ENCODE results near the gene TENM4. TPM values are rescaled to one million over a fixed set of nuclear protein-coding genes. Genes with fewer than 3 reads are reported as not detected.

The TENM4 gene
- total and polyA plus RNA-seq, 4 donors = 0.02 to 0.33 (median 0.14) TPM

GRCh38 chr11:78957476-78958245, 483.2 kb downstream of the TENM4 start:
- WGBS = 73% methylated on average over 5 of the region's 5 CpGs
- Histone ChIP-seq H3K36me3 (ENCODE audit: control insufficient read depth in 4 of 4, insufficient read depth in 3 of 4, low read depth in 1 of 4, low read length in 3 of 4) (no peaks in the 10 kb centered on the region), H3K4me1 (ENCODE audit: control insufficient read depth in 4 of 4, insufficient read depth in 4 of 4, low read length in 3 of 4) (no peaks in the 10 kb centered on the region), H3K27me3 (ENCODE audit: control insufficient read depth in 4 of 4, insufficient read depth in 4 of 4, low read length in 3 of 4) (no peaks in the 10 kb centered on the region), H3K4me3 (ENCODE audit: low read depth in 1 of 3, low read length in 3 of 3) (no peak overlapping the region), H3K27ac (ENCODE audit: low read depth in 1 of 2, low read length in 2 of 2) (no peak overlapping the region), H3K9ac (ENCODE audit: low read depth in 1 of 2, low read length in 2 of 2) (no peak overlapping the region), H3K9me3 (ENCODE audit: control insufficient read depth in 4 of 4, low read length in 3 of 4) (no peaks in the 10 kb centered on the region)
- TF ChIP-seq HNF4G (IDR thresholded peaks at IDR 0.05) (no peak), YY1 (IDR thresholded peaks at IDR 0.05) (no peak)
- no peak for DNase-seq (ENCODE audit: low spot score)

- no peaks in the 10 kb centered on the region for H3K9me3 ChIP-seq (ENCODE audit: control insufficient read depth in 4 of 4, low read length in 3 of 4)
- H3K27me3 ChIP-seq (ENCODE audit: control insufficient read depth in 4 of 4, insufficient read depth in 4 of 4, low read length in 3 of 4) = no peaks in the 10 kb centered on the region
- DNase-seq (ENCODE audit: low spot score) = no peak
- H3K4me3 ChIP-seq (ENCODE audit: low read depth in 1 of 3, low read length in 3 of 3) = no peak overlapping the region
- no peaks in the 10 kb centered on the region for H3K4me1 ChIP-seq (ENCODE audit: control insufficient read depth in 4 of 4, insufficient read depth in 4 of 4, low read length in 3 of 4)
- H3K27ac ChIP-seq (ENCODE audit: low read depth in 1 of 2, low read length in 2 of 2) = no peak overlapping the region
- H3K9ac ChIP-seq (ENCODE audit: low read depth in 1 of 2, low read length in 2 of 2) = no peak overlapping the region
- no peaks in the 10 kb centered on the region for H3K36me3 ChIP-seq (ENCODE audit: control insufficient read depth in 4 of 4, insufficient read depth in 3 of 4, low read depth in 1 of 4, low read length in 3 of 4)
- 88% methylated on average over 3 of the region's 3 CpGs for WGBS
- TF ChIP-seq FOXA2 (IDR thresholded peaks at IDR 0.05) = no peak
- TF ChIP-seq ZBTB33 (IDR thresholded peaks at IDR 0.05) = no peak
- no peak for TF ChIP-seq HNF4A (conservative IDR thresholded peaks at IDR 0.05)
- no peak for TF ChIP-seq SP1 (IDR thresholded peaks at IDR 0.05)
- TF ChIP-seq NR2F2 (IDR thresholded peaks at IDR 0.05) = no peak
- no peak for TF ChIP-seq HNF4G (IDR thresholded peaks at IDR 0.05)
- TF ChIP-seq RAD21 (IDR thresholded peaks at IDR 0.05) = no peak
- no peak for TF ChIP-seq MAX (IDR thresholded peaks at IDR 0.05)
Measured at GRCh38 chr11:78954696-78955095, 486.1 kb downstream of the TENM4 start.

GRCh38 chr11:78954261-78954660, 486.6 kb downstream of the TENM4 start:
- H3K27ac ChIP-seq (ENCODE audit: low read depth in 1 of 2, low read length in 2 of 2) = no peak overlapping the region
- no peak overlapping the region for H3K4me3 ChIP-seq (ENCODE audit: low read depth in 1 of 3, low read length in 3 of 3)
- TF ChIP-seq HNF4G (IDR thresholded peaks at IDR 0.05) (no peak), TAF1 (conservative IDR thresholded peaks at IDR 0.05) (no peak), MAX (IDR thresholded peaks at IDR 0.05) (no peak), CTCF (IDR thresholded peaks at IDR 0.05; ENCODE audit: low read depth, low read length, missing input control) (no peak), RAD21 (IDR thresholded peaks at IDR 0.05) (no peak), FOXA2 (IDR thresholded peaks at IDR 0.05) (no peak), GABPA (IDR thresholded peaks at IDR 0.05 in 1 of 2, conservative IDR thresholded peaks at IDR 0.05 in 1 of 2) (no peak), HNF4A (conservative IDR thresholded peaks at IDR 0.05) (no peak), NR2F2 (IDR thresholded peaks at IDR 0.05) (no peak), YY1 (IDR thresholded peaks at IDR 0.05) (no peak), RXRA (IDR thresholded peaks at IDR 0.05) (no peak), ATF3 (IDR thresholded peaks at IDR 0.05) (no peak)
- H3K4me1 ChIP-seq (ENCODE audit: control insufficient read depth in 4 of 4, insufficient read depth in 4 of 4, low read length in 3 of 4) = no peaks in the 10 kb centered on the region
- no peak overlapping the region for H3K9ac ChIP-seq (ENCODE audit: low read depth in 1 of 2, low read length in 2 of 2)
- H3K27me3 ChIP-seq (ENCODE audit: control insufficient read depth in 4 of 4, insufficient read depth in 4 of 4, low read length in 3 of 4) = no peaks in the 10 kb centered on the region
- H3K36me3 ChIP-seq (ENCODE audit: control insufficient read depth in 4 of 4, insufficient read depth in 3 of 4, low read depth in 1 of 4, low read length in 3 of 4) = no peaks in the 10 kb centered on the region
- H3K9me3 ChIP-seq (ENCODE audit: control insufficient read depth in 4 of 4, low read length in 3 of 4) = no peaks in the 10 kb centered on the region
- DNase-seq (ENCODE audit: low spot score) = no peak
- 64% methylated on average over 2 of the region's 2 CpGs for WGBS
